ENCODE measurements around the gene ANAPC16. TPM values are rescaled to one million over a fixed set of nuclear protein-coding genes. Genes with fewer than 3 reads are reported as not detected.

The ANAPC16 gene
- total RNA-seq, 2 donors from 2014 or later, result 139 to 163 TPM

GRCh38 chr10:72226418-72227027, 10.7 kb downstream of the ANAPC16 start:
- Histone ChIP-seq H3K9me3 (no peaks in the 10 kb centered on the region), H3K4me1 (peaks cover 0 to 54% of the 10 kb centered on the region in 2 donors), H3K4me3 (no peak overlapping the region), H3K27me3 (no peaks in the 10 kb centered on the region), H3K27ac (no peak overlapping the region), H3K36me3 (peaks cover 14% of the 10 kb centered on the region)
- TF ChIP-seq, protein P1, sequence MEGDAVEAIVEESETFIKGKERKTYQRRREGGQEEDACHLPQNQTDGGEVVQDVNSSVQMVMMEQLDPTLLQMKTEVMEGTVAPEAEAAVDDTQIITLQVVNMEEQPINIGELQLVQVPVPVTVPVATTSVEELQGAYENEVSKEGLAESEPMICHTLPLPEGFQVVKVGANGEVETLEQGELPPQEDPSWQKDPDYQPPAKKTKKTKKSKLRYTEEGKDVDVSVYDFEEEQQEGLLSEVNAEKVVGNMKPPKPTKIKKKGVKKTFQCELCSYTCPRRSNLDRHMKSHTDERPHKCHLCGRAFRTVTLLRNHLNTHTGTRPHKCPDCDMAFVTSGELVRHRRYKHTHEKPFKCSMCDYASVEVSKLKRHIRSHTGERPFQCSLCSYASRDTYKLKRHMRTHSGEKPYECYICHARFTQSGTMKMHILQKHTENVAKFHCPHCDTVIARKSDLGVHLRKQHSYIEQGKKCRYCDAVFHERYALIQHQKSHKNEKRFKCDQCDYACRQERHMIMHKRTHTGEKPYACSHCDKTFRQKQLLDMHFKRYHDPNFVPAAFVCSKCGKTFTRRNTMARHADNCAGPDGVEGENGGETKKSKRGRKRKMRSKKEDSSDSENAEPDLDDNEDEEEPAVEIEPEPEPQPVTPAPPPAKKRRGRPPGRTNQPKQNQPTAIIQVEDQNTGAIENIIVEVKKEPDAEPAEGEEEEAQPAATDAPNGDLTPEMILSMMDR (IDR thresholded peaks at IDR 0.05), result no peak
- DNase-seq (ENCODE audit: low spot score), result no peak

- TF ChIP-seq, protein P1 (IDR thresholded peaks at IDR 0.05), result no peak
- H3K36me3 ChIP-seq, result peaks cover 21% of the 10 kb centered on the region
- no peaks in the 10 kb centered on the region for H3K9me3 ChIP-seq
- no peaks in the 10 kb centered on the region for H3K27me3 ChIP-seq
- peaks cover 0 to 43% of the 10 kb centered on the region in 2 donors for H3K4me1 ChIP-seq
- no peak overlapping the region for H3K4me3 ChIP-seq
- peak overlapping the region; percentile 50 to 75 for H3K27ac ChIP-seq
- no peak for DNase-seq (ENCODE audit: low spot score)
Measured at GRCh38 chr10:72227826-72228225, 12.0 kb downstream of the ANAPC16 start.

DNA sequence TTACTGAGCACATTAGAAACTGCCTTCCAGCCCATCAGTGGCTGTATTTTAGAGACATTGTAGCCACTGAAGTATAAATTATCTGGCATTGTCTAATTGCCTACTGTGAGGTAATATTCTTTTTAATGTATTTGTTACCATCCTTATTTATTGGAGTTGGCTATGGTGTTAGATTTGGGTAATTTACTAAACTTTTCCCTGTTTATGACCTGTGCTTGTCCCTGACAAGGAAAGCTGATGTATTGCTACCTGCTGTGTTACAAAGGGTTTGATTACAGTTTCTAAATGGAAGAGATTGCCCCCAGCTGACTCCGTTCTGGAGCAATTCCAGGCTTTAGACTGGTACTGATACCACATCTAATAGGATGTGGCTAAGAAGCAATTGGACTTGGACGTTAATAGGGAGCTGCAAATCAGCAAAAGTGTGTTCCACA, 12.5 kb downstream of the ANAPC16 start:
- peaks cover 26% of the 10 kb centered on the region for H3K36me3 ChIP-seq

DNA sequence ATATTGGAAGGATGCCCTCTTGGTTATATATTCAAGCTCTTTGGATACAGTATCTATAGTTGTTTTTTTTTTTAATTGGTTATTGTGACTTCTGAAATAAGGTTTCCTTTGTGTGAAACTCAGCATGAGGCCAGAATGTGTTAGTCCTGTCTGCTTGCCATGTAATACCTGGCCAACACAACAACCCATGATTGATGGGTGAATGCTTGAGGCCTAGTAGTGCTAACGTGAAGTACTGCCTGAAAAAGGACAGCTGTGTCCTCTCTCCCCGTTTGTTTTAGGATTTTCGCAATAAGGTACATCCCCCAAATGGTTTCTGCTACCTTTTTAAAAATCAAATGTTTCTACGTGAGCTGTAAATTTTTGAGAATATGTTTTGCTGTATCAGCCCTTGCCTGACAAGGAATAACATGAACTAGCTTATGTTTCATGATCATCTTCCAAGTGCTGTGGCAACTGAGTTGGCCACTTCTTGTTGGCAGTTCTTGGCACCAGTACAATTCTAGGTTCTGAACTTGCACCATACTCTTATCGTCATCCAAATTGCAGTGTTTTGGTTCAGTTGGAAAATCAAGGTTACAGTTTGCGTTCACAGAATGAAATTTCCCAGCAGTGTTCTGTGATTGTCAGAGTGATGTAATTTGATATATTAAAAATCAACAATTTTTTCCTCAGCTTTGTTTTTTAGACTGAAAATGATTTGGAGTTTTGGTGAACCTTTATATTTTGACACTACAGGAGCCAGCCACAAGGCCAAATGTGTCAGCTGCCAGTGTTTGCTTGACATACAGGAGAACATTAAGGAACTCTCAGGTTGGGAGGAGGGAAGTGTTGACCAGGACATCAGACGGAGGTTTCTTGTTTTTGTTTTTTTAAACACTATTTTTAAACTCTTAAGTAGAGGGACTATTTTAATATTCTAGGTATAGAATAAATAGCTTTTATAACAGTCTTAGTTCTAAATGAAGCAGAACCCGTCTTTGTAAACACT, 13.7 kb downstream of the ANAPC16 start:
- Histone ChIP-seq H3K4me3 (no peak overlapping the region), H3K27ac (peak overlapping the region; percentile 67 to 75), H3K36me3 (peaks cover 39% of the 10 kb centered on the region), H3K4me1 (peaks cover 0 to 29% of the 10 kb centered on the region in 2 donors), H3K9me3 (no peaks in the 10 kb centered on the region), H3K27me3 (no peaks in the 10 kb centered on the region)
- no peak for DNase-seq (ENCODE audit: low spot score)
- TF ChIP-seq, protein P1 (IDR thresholded peaks at IDR 0.05), result no peak

More for the DNA sequence above, 12.5 kb downstream of the ANAPC16 start:
- Histone ChIP-seq H3K4me3 (no peak overlapping the region), H3K9me3 (no peaks in the 10 kb centered on the region), H3K27me3 (no peaks in the 10 kb centered on the region), H3K4me1 (peaks cover 0 to 40% of the 10 kb centered on the region in 2 donors), H3K27ac (peak overlapping the region; percentile 50 to 75)
- DNase-seq (ENCODE audit: low spot score), result no peak
- TF ChIP-seq, protein P1 (IDR thresholded peaks at IDR 0.05), result no peak

DNA sequence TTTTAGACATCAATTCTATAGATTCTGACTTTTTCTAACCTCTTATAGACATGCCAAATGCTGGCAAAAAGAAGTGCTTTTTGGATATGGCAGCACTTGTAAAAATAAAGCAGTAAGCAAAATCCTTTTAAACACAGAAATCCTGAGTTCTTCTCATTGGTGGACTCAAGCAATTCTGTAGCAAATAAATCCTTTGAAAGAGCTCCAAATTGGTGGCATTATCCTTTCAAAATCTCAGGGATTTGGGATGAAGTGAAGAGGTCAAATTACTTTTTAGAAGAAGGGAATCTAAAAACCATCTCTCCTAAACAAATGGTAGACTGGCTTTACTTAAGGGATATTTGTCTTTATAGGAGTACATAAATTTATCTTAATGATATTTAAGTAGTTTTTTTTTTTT, 17.8 kb downstream of the ANAPC16 start:
- H3K9me3 ChIP-seq, result no peaks in the 10 kb centered on the region
- H3K27ac ChIP-seq, result peak overlapping the region in 1 of 2 donors; percentile 53
- TF ChIP-seq, protein P1 (IDR thresholded peaks at IDR 0.05), result no peak
- no peak for DNase-seq (ENCODE audit: low spot score)
- peaks cover 0 to 26% of the 10 kb centered on the region in 2 donors for H3K4me1 ChIP-seq
- H3K36me3 ChIP-seq, result peaks cover 61% of the 10 kb centered on the region
- H3K27me3 ChIP-seq, result no peaks in the 10 kb centered on the region
- no peak overlapping the region for H3K4me3 ChIP-seq

All from right atrium auricular region (tissue), 2 donors.